Measurements from ENCODE around the gene DPP10.

DNA sequence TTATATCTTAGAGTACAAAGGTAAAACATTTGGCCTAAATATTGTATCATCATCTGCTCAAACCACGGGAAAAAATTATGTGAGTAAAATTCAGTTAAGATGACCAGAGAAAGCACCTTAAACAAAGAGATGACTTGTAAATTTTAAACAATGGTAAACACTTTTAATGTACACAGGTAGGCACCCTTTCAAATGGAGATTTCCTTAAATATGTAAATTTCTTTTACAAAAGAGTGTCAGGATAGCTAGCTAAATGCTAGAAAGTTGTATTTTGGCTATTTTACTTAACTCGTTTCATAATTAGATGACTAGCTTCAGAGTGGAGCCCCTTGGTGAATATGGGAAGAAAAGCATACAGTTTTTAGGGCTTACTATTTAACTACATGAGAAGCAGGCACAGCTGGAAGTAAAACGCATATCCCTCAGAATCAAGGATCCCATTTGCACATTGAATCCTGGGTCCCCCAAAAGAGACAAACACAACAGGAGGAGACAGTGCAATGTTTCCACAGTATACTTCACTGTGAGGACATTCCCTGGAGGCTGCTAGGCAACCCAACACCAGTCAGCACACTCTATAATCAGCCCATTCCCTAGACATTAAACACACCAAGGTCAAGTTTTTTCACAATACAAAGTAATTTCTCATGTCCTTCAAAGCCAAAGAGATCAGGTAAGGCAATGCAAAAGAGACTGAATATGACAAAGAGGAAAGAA is 1154.4 kb downstream of the DPP10 start:
- no peak for TF ChIP-seq POLR2AphosphoS5 (IDR thresholded peaks at IDR 0.05; ENCODE audit: low read depth, low read length)
- TF ChIP-seq, protein P1, sequence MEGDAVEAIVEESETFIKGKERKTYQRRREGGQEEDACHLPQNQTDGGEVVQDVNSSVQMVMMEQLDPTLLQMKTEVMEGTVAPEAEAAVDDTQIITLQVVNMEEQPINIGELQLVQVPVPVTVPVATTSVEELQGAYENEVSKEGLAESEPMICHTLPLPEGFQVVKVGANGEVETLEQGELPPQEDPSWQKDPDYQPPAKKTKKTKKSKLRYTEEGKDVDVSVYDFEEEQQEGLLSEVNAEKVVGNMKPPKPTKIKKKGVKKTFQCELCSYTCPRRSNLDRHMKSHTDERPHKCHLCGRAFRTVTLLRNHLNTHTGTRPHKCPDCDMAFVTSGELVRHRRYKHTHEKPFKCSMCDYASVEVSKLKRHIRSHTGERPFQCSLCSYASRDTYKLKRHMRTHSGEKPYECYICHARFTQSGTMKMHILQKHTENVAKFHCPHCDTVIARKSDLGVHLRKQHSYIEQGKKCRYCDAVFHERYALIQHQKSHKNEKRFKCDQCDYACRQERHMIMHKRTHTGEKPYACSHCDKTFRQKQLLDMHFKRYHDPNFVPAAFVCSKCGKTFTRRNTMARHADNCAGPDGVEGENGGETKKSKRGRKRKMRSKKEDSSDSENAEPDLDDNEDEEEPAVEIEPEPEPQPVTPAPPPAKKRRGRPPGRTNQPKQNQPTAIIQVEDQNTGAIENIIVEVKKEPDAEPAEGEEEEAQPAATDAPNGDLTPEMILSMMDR (IDR thresholded peaks at IDR 0.05): no peak
- no peak for TF ChIP-seq TCF7L2 (IDR thresholded peaks at IDR 0.05; ENCODE audit: low read depth, low read length)
- TF ChIP-seq, protein P2, sequence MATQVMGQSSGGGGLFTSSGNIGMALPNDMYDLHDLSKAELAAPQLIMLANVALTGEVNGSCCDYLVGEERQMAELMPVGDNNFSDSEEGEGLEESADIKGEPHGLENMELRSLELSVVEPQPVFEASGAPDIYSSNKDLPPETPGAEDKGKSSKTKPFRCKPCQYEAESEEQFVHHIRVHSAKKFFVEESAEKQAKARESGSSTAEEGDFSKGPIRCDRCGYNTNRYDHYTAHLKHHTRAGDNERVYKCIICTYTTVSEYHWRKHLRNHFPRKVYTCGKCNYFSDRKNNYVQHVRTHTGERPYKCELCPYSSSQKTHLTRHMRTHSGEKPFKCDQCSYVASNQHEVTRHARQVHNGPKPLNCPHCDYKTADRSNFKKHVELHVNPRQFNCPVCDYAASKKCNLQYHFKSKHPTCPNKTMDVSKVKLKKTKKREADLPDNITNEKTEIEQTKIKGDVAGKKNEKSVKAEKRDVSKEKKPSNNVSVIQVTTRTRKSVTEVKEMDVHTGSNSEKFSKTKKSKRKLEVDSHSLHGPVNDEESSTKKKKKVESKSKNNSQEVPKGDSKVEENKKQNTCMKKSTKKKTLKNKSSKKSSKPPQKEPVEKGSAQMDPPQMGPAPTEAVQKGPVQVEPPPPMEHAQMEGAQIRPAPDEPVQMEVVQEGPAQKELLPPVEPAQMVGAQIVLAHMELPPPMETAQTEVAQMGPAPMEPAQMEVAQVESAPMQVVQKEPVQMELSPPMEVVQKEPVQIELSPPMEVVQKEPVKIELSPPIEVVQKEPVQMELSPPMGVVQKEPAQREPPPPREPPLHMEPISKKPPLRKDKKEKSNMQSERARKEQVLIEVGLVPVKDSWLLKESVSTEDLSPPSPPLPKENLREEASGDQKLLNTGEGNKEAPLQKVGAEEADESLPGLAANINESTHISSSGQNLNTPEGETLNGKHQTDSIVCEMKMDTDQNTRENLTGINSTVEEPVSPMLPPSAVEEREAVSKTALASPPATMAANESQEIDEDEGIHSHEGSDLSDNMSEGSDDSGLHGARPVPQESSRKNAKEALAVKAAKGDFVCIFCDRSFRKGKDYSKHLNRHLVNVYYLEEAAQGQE (IDR thresholded peaks at IDR 0.05; ENCODE audit: insufficient read depth in 1 of 2, low read depth in 2 of 2, low read length in 1 of 2): no peak
